HG02938 (cell line): Measurements from ENCODE around the gene RNF183.
"Not testable (repeated sequence)": the region's sequence is repeated elsewhere in the genome, so short reads cannot be mapped to it uniquely, and the experiment has no call there.

Source experiments
- ATAC-seq: cut with Tn5 transposase; IDR thresholded peaks from one replicate; pipeline ENCODE4 v1.9.1; 2021; ENCODE audit warnings: mild to moderate bottlenecking, moderate library complexity; ENCODE audit not compliant: unreplicated experiment

Gene RNF183

DNA sequence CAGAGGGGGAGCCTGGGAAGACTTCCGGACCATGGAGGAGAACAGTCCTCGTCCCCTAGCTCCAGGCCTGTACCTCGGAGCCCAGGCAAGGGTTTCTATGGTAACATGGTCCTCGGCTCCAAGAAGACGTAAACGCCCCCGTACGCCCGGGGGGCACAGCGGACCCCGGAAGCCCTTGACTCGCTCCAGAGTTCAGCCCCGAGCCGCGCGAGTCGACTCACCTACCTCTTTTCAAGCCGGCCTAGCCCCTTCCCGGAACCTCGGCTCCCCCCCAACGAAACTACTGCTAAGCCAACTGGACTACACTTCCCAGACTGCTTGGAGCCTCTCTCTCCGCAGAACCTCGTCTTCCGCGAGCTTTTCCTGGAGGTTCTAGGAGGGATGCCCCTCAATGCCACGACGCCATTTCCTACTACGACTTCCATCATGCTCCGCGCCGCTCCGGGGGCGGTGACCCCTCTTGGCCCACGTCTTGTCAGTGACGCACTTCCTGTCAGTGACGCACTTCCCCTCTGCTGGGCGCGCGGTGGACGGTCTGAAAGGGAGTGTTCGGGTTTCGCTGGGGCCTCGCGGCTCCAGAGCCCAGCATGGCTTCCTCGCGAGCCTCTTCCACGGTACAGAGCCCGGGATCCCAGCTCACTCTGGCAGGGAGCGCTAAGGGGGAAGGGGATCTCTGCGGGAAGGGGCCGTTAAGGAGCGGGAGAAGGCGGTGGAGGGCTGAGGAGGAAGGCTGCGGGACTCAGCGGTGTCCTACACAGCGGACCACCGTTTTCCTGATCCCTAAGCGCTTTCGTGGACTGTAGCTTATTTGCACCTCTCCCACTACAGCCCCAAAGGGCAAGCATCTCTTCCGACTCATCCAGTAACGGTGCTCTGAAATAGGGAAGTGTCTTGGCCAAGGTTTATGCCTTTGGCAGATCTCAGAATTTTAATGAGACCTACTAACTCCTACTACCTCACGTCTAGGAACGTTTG, 27.7 kb downstream of the RNF183 start, which contains the start of the genes CDC26 and PRPF4:
TSS of gene CDC26 (minus strand) at position 416 of the 975 bp plus-strand sequence. CDS start 3,065 bp downstream, outside the sequence.
TSS of gene PRPF4 (plus strand) at position 502 of the 975 bp plus-strand sequence. CDS start at position 588, 86 bp downstream.
- ATAC-seq, result peak; percentile 98

- peak; percentile 5 for ATAC-seq
These were observed 28.6 kb downstream of the RNF183 start for GRCh38 chr9:113274474-113275156.

DNA sequence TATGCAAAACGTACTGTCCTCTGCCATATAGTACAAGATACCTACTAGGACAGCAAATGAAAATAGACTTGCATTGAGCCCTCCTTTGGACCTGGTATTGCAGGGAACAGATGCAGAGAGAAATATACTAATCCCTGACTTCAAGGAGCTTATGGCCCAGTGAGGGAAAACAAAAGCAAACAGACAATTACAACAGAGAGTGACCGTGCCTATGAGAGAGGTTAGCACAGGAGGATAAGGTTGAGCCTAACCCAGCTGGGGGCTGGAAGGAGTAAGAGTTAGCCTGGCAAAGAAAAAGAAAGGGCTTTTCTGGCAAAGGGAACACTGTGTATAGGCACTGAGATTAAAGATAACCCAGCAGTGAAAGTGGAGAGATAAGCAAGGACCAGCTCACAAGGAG, 33.3 kb downstream of the RNF183 start:
- no peak for ATAC-seq

GRCh38 chr9:113269355-113269754, 33.8 kb downstream of the RNF183 start:
- no peak for ATAC-seq

- ATAC-seq, result no peak
These were observed 35.1 kb downstream of the RNF183 start for GRCh38 chr9:113267911-113268566.

GRCh38 chr9:113266174-113266573, 37.0 kb downstream of the RNF183 start:
- no peak for ATAC-seq

DNA sequence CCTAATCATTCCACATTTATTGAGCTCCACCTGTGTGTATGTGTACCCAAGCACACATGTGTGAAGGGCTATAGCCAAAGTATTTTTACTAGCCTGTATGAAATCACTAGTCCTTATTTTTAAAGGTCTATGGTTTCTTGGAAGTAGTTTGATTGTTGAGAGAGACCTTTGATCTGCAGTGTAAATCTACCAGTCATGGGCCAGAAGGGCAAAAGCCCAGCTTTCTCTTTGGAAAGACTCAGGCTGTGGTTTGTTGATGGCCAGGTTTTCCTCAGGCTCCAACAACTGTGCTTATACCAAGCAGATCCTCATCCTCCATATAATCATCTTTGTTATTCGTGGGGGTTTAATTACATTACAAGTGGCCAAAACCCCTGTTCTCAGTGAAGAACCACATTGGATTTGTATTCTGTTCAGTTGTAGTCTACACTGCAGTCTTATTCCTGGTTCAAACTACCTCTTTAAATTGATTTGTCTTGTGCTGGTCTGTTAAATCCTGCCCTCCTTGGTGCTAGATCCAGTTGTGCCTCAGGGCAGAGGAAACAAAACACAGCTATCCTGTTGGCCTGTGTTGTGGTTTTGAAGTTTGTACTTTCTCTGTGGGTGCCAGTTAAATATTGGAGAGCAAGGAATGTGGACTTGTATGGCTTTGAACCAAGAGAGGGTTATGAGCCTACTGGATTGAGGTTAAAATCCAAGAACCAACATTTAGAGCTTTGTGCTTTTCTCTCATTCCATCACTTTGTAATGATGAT, 41.1 kb downstream of the RNF183 start:
- ATAC-seq, result no peak

DNA sequence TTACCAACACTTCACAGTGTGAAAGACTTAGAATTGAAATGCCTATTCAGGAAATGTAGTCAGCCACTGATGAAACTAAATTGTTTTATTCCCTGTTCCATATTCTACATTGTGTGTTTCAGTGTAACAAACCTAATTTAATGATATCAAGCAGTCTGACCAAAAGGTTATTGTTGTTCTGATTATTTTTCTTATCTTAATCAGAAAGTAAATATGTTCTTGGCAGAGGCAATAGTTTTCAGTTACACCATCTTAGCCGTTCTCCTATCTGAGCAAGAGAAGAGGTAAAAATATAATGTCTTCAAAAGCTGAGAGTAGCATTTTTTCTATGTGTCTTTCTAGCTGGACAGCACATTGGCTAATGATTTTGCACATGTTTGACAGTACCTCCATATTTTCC, 44.9 kb downstream of the RNF183 start:
- no peak for ATAC-seq

DNA sequence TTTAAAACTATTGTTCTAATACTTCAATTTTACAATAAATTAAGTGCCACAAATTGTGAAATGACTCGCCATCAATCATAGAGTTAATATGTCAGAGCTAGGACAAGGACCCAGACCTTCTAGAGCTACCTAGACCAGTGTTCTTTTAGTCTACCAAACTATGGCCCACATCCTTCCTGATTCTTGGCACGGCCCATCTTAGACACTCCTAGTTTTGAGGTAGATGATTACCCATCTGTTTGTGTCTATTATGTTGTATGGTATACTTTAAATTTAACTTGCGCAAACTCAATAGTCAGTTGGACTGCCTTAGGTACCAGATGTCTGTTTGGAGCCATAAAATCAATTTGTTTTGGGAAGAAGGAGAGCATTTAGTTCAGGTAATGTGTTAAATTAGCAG, 45.3 kb downstream of the RNF183 start:
- ATAC-seq, result no peak

DNA sequence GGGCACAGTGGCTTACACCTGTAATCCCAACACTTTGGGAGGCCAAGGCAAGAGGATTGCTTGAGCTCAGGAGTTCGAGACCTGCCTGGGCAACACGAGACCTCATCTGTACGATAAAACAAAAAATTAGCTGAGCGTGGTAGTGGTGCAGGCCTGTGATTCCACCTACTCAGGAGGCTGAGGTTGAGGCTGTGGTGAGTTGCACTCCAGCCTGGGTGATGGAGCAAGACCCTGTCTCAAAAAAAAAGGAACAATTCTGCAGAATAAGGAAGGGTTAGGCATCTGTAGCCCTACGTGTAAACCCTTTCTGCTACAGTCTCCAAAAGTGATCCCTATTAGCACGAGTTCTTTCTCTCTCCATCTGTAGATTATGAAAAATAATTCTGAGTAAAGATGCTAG, 47.7 kb downstream of the RNF183 start:
- no peak for ATAC-seq

- no peak for ATAC-seq
These were observed 48.2 kb downstream of the RNF183 start for GRCh38 chr9:113254991-113255390.

- no peak for ATAC-seq
These were observed 52.4 kb downstream of the RNF183 start for GRCh38 chr9:113250807-113251206.

DNA sequence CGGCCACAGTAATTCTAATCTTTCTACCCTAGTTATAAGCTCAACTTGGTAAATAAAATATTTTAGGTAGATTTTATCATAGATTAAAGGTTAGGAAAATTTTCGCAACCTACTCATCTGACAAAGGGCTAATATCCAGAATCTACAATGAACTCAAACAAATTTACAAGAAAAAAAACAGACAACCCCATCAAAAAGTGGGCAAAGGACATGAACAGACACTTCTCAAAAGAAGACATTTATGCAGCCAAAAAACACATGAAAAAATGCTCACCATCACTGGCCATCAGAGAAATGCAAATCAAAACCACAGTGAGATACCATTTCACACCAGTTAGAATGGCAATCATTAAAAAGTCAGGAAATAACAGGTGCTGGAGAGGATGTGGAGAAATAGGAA, 53.5 kb downstream of the RNF183 start:
- ATAC-seq, result not testable (repeated sequence)

GRCh38 chr9:113247640-113248039, 55.5 kb downstream of the RNF183 start:
- no peak for ATAC-seq
